K562 (cell line): ENCODE data around the gene WFDC9.

ENCODE experiments used
- ATF1 ChIP-seq, 2 experiments: fragments of 450-650 bp in 1 of 2; IDR thresholded peaks; 2 replicates each; pipeline ENCODE4 v1.6.1; 2016; ENCODE audit warnings: missing compliant biosample characterization in 1 of 2, missing genetic modification characterization in 1 of 2
- BHLHE40 ChIP-seq: IDR thresholded peaks from 2 replicates; pipeline ENCODE4 v1.6.1; 2011; ENCODE audit warnings: low read length, improper control_type of control experiment
- MEF2A ChIP-seq: IDR thresholded peaks from 2 replicates; pipeline ENCODE4 v1.6.1; 2011; ENCODE audit warnings: low read depth, mild to moderate bottlenecking, low read length, moderate library complexity; ENCODE audit not compliant: control insufficient read depth

GRCh38 chr20:45581702-45582101, 49.4 kb downstream of the WFDC9 start:
- TF ChIP-seq BHLHE40 (no peak), MEF2A (no peak), ATF1 (CRISPR knock-in tag; IDR thresholded peaks at IDR 0.05) (no peak), ATF1 (tag; IDR thresholded peaks at IDR 0.05) (no peak)
